C1 segment of cervical spinal cord (tissue), 14 donors: ENCODE results near the gene SLFN5.
"Not testable (repeated sequence)": the region's sequence is repeated elsewhere in the genome, so short reads cannot be mapped to it uniquely, and the experiment has no call there.

Experiments
- DNase-seq, 14 donors: peaks; one replicate each; lab custom pipeline; 2025; lab: John Stamatoyannopoulos, UW

Gene SLFN5

GRCh38 chr17:35291802-35292201 lies 48.9 kb downstream of the SLFN5 start:
- DNase-seq, result no peak

- no peak for DNase-seq
Measured at GRCh38 chr17:35293151-35293847, 50.4 kb downstream of the SLFN5 start.

- no peak for DNase-seq
Measured at GRCh38 chr17:35294756-35295155, 51.9 kb downstream of the SLFN5 start.

GRCh38 chr17:35295686-35296085 lies 52.8 kb downstream of the SLFN5 start:
- no peak for DNase-seq

GRCh38 chr17:35297666-35298065 lies 54.8 kb downstream of the SLFN5 start:
- no peak for DNase-seq

GRCh38 chr17:35298639-35299038 lies 55.8 kb downstream of the SLFN5 start:
- DNase-seq, result no peak

GRCh38 chr17:35299135-35299534 lies 56.3 kb downstream of the SLFN5 start:
- DNase-seq, result no peak

GRCh38 chr17:35309345-35309744 lies 66.5 kb downstream of the SLFN5 start:
- not testable (repeated sequence) for DNase-seq

- no peak for DNase-seq
Measured at GRCh38 chr17:35312346-35312745, 69.5 kb downstream of the SLFN5 start.

- peak in 6 of 14 donors; percentile 2 to 23 (median 12) for DNase-seq
Measured at GRCh38 chr17:35312790-35313711, 70.2 kb downstream of the SLFN5 start.

GRCh38 chr17:35313875-35314409 lies 71.1 kb downstream of the SLFN5 start:
- peak in 1 of 14 donors; percentile 1 for DNase-seq

- no peak for DNase-seq
Measured at GRCh38 chr17:35314415-35315216, 71.7 kb downstream of the SLFN5 start.

GRCh38 chr17:35315283-35315682 lies 72.4 kb downstream of the SLFN5 start:
- DNase-seq, result no peak

GRCh38 chr17:35315971-35316370 lies 73.1 kb downstream of the SLFN5 start:
- no peak for DNase-seq

GRCh38 chr17:35322749-35323148 lies 79.9 kb downstream of the SLFN5 start:
- DNase-seq, result no peak
